ENCODE data around the gene GSTA3. TPM values are rescaled to one million over a fixed set of nuclear protein-coding genes. Genes with fewer than 3 reads are reported as not detected.
"Not testable (repeated sequence)": the region's sequence is repeated elsewhere in the genome, so short reads cannot be mapped to it uniquely, and the experiment has no call there.

The GSTA3 gene
- total RNA-seq, 4 donors from 2014 or later: not detected

GRCh38 chr6:52909131-52909530 is 367 bp downstream of the GSTA3 start:
- DNase-seq (ENCODE audit: low spot score) (no peak), ATAC-seq (ENCODE audit: low FRiP score) (no peak)
- no peak for TF ChIP-seq CTCF (IDR thresholded peaks at IDR 0.05)

GRCh38 chr6:52908526-52908925 is 972 bp downstream of the GSTA3 start:
- ATAC-seq (ENCODE audit: low FRiP score) (no peak), DNase-seq (ENCODE audit: low spot score) (no peak)
- no peak for TF ChIP-seq CTCF (IDR thresholded peaks at IDR 0.05)

GRCh38 chr6:52904562-52905279 is 4.8 kb downstream of the GSTA3 start:
- ATAC-seq (ENCODE audit: low FRiP score): no peak

GRCh38 chr6:52900536-52900935 is 9.0 kb downstream of the GSTA3 start:
- DNase-seq (ENCODE audit: low spot score) (no peak), ATAC-seq (ENCODE audit: low FRiP score) (no peak)
- TF ChIP-seq CTCF (IDR thresholded peaks at IDR 0.05): no peak

More at GRCh38 chr6:52904562-52905279, 4.8 kb downstream of the GSTA3 start:
- DNase-seq (ENCODE audit: low spot score): no peak
- TF ChIP-seq CTCF (IDR thresholded peaks at IDR 0.05): no peak

GRCh38 chr6:52895790-52896189 is 13.7 kb downstream of the GSTA3 start:
- not testable (repeated sequence) for DNase-seq (ENCODE audit: low spot score); ATAC-seq (ENCODE audit: low FRiP score)

GRCh38 chr6:52894285-52894684 is 15.2 kb downstream of the GSTA3 start:
- ATAC-seq (ENCODE audit: low FRiP score): no peak
- TF ChIP-seq CTCF (IDR thresholded peaks at IDR 0.05): no peak
- no peak for DNase-seq (ENCODE audit: low spot score)

- no peak for DNase-seq (ENCODE audit: low spot score)
- TF ChIP-seq CTCF (IDR thresholded peaks at IDR 0.05): no peak
- no peak for ATAC-seq (ENCODE audit: low FRiP score)
Observed at GRCh38 chr6:52893803-52894202, 15.7 kb downstream of the GSTA3 start.

Data from omental fat pad (tissue), 4 donors.